K562 (cell line): Measurements from ENCODE around the gene DDIT3. TPM values are rescaled to one million over a fixed set of nuclear protein-coding genes. Genes with fewer than 3 reads are reported as not detected.

Experiments
- CCNT2 ChIP-seq: IDR thresholded peaks from 2 replicates; pipeline ENCODE4 v1.6.1; 2011; ENCODE audit warnings: borderline replicate concordance, low read depth, mild to moderate bottlenecking, moderate library complexity, mixed read lengths, low read length; ENCODE audit not compliant: insufficient read length; ENCODE audit errors: extremely low read depth
- JUNB ChIP-seq: fragments of 450-650 bp; formaldehyde crosslinking; conservative IDR thresholded peaks from 2 replicates; pipeline ENCODE4 v1.4.0; 2020; ENCODE audit warnings: mild to moderate bottlenecking
- KLF1 ChIP-seq: fragments of 450-650 bp; IDR thresholded peaks from 2 replicates; pipeline ENCODE4 v1.6.1; 2016; ENCODE audit warnings: missing genetic modification characterization, missing compliant biosample characterization
- KLF6 ChIP-seq: fragments of 250-450 bp; sonication (Bioruptor Pico); IDR thresholded peaks from 2 replicates; pipeline ENCODE4 v1.4.0; 2020; ENCODE audit warnings: mild to moderate bottlenecking, moderate library complexity, borderline replicate concordance
- MEF2A ChIP-seq: IDR thresholded peaks from 2 replicates; pipeline ENCODE4 v1.6.1; 2011; ENCODE audit warnings: low read depth, mild to moderate bottlenecking, low read length, moderate library complexity; ENCODE audit not compliant: control insufficient read depth
- TAF9B ChIP-seq: fragments of 450-650 bp; IDR thresholded peaks from 2 replicates; pipeline ENCODE4 v1.6.1; 2018; ENCODE audit warnings: mild to moderate bottlenecking; ENCODE audit not compliant: partially characterized antibody
- TFAM ChIP-seq: fragments of 250-450 bp; sonication (Bioruptor Pico); conservative IDR thresholded peaks from 2 replicates; pipeline ENCODE4 v1.5.0; 2021; ENCODE audit warnings: mild to moderate bottlenecking, moderate library complexity
- THRAP3 ChIP-seq: fragments of 450-650 bp; IDR thresholded peaks from 2 replicates; pipeline ENCODE4 v1.6.1; 2016; ENCODE audit warnings: mild to moderate bottlenecking, inconsistent platforms, borderline replicate concordance
- ZNF124 ChIP-seq: sonication (generic); formaldehyde crosslinking; IDR thresholded peaks from 2 replicates; pipeline ENCODE4 v1.8.1; 2022; ENCODE audit warnings: missing genetic modification reagents
- ZNF780A ChIP-seq: fragments of 250-450 bp; sonication (Bioruptor Pico); IDR thresholded peaks from 2 replicates; pipeline ENCODE4 v1.5.0; 2021; ENCODE audit warnings: mild to moderate bottlenecking
- polyA plus RNA-seq, 8 experiments: library from polyadenylated mRNA; depleted of rRNA in 4 of 8; stranded (reverse) in 5 of 8; unstranded in 3 of 8; fragments of >200 nt; fragmentation: Nextera tagmentation in 2 of 8; fragmentation: Illumina TruSeq in 1 of 8; extraction: Ambion mirVana in 2 of 8; extraction: Trizol in 1 of 8; gene quantifications; 2 replicates each; pipeline versions ENCODE4 v1.2.1 to v1.2.3, GENCODE V29; 2011 to 2014; ENCODE audit warnings: inconsistent platforms in 1 of 8, missing spikeins in 1 of 8
- total RNA-seq, 7 experiments: library from RNA; depleted of rRNA in 6 of 7; stranded (reverse); fragments of >200 nt in 6 of 7; fragmentation: Illumina TruSeq in 2 of 7; extraction: Trizol in 2 of 7; gene quantifications; 2 replicates each; pipeline versions ENCODE4 v1.2.1 to v1.2.3, GENCODE V29; 2011 to 2021; ENCODE audit warnings: low replicate concordance in 1 of 7
- TF ChIP-seq, protein P1 (sequence below): sonication (generic); formaldehyde crosslinking; IDR thresholded peaks from 2 replicates; pipeline ENCODE4 v1.8.1; 2023; ENCODE audit warnings: mild to moderate bottlenecking, missing genetic modification reagents
- TF ChIP-seq, protein P2 (sequence below): IDR thresholded peaks from 2 replicates; pipeline ENCODE4 v1.6.1; 2014; ENCODE audit warnings: antibody characterized with exemption
- TF ChIP-seq, protein P3 (sequence below): fragments of 200-400 bp; formaldehyde crosslinking; IDR thresholded peaks from 2 replicates; pipeline ENCODE4 v1.6.1; 2017; ENCODE audit warnings: mild to moderate bottlenecking, low read depth, low read length, moderate library complexity
- TF ChIP-seq, protein P4 (sequence below), 2 experiments: IDR thresholded peaks; 2 replicates each; pipeline ENCODE4 v1.6.1; 2012; ENCODE audit warnings: improper control_type of control experiment in 2 of 2, low read depth in 2 of 2, low read length in 2 of 2, borderline replicate concordance in 1 of 2
- TF ChIP-seq, protein P5 (sequence below): sonication (generic); formaldehyde crosslinking; IDR thresholded peaks from 2 replicates; pipeline ENCODE4 v1.8.1; 2023; ENCODE audit warnings: mild to moderate bottlenecking, missing genetic modification reagents

Gene DDIT3
- total and polyA plus RNA-seq, 9 of the 15 experiments (the other 6 are each of a cell fraction or from before 2014, with no cell fraction given) = 59.1 to 272 (median 89.9) TPM

DNA sequence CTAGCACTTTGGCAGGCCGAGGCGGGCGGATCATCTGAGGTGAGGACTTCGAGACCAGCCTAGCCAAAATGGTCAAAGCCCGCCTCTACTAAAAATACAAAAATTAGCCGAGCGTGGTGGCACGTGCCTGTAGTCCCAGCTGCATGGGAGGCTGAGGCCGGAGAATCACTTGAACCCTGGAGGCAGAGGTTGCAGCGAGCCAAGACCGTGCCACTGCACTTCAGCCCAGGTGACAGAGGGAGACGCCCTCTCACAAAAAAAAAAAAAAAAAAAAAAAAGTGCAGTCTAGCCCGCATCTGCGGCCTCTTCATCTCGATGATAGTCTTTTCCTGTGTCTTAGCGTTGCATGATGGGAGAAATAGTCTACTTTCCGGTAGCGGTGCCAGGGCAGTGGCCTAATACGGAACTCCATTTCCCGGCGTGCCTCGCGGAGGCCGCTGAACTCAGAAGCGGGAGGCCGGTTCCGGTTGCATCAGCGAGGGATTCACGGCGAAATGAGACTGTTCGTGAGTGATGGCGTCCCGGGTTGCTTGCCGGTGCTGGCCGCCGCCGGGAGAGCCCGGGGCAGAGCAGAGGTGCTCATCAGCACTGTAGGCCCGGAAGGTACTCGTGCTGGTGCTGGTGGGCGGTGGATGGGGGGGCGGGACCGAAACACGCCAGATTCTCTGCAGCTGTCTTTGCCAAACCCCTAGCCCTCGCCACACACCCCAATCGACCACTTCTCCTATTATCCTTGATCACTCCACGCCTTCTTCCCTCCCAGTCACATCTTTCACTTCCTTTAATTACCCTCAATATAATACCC is 32.5 kb downstream of the DDIT3 start, which contains the start of gene MARS1 (continued):
- TF ChIP-seq, protein P1, sequence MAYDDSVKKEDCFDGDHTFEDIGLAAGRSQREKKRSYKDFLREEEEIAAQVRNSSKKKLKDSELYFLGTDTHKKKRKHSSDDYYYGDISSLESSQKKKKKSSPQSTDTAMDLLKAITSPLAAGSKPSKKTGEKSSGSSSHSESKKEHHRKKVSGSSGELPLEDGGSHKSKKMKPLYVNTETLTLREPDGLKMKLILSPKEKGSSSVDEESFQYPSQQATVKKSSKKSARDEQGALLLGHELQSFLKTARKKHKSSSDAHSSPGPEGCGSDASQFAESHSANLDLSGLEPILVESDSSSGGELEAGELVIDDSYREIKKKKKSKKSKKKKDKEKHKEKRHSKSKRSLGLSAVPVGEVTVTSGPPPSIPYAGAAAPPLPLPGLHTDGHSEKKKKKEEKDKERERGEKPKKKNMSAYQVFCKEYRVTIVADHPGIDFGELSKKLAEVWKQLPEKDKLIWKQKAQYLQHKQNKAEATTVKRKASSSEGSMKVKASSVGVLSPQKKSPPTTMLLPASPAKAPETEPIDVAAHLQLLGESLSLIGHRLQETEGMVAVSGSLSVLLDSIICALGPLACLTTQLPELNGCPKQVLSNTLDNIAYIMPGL (CRISPR knock-in tag) = peak; percentile 59; the same call in 1 of the 2 replicates
- TF ChIP-seq, protein P2, sequence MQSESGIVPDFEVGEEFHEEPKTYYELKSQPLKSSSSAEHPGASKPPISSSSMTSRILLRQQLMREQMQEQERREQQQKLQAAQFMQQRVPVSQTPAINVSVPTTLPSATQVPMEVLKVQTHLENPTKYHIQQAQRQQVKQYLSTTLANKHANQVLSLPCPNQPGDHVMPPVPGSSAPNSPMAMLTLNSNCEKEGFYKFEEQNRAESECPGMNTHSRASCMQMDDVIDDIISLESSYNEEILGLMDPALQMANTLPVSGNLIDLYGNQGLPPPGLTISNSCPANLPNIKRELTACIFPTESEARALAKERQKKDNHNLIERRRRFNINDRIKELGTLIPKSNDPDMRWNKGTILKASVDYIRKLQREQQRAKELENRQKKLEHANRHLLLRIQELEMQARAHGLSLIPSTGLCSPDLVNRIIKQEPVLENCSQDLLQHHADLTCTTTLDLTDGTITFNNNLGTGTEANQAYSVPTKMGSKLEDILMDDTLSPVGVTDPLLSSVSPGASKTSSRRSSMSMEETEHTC = peak; percentile 68; the same call in 1 of the 2 replicates
- TF ChIP-seq TAF9B (peak; percentile 53), JUNB (CRISPR knock-in tag) (no peak), THRAP3 (no peak), TFAM (no peak), CCNT2 (no peak), KLF1 (tag) (no peak), MEF2A (no peak), ZNF780A (CRISPR knock-in tag) (no peak), ZNF124 (CRISPR knock-in tag) (no peak), KLF6 (peak; percentile 70; the same call in 1 of the 2 replicates)
- TF ChIP-seq, protein P3, sequence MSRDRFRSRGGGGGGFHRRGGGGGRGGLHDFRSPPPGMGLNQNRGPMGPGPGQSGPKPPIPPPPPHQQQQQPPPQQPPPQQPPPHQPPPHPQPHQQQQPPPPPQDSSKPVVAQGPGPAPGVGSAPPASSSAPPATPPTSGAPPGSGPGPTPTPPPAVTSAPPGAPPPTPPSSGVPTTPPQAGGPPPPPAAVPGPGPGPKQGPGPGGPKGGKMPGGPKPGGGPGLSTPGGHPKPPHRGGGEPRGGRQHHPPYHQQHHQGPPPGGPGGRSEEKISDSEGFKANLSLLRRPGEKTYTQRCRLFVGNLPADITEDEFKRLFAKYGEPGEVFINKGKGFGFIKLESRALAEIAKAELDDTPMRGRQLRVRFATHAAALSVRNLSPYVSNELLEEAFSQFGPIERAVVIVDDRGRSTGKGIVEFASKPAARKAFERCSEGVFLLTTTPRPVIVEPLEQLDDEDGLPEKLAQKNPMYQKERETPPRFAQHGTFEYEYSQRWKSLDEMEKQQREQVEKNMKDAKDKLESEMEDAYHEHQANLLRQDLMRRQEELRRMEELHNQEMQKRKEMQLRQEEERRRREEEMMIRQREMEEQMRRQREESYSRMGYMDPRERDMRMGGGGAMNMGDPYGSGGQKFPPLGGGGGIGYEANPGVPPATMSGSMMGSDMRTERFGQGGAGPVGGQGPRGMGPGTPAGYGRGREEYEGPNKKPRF = no peak
- TF ChIP-seq, protein P4, sequence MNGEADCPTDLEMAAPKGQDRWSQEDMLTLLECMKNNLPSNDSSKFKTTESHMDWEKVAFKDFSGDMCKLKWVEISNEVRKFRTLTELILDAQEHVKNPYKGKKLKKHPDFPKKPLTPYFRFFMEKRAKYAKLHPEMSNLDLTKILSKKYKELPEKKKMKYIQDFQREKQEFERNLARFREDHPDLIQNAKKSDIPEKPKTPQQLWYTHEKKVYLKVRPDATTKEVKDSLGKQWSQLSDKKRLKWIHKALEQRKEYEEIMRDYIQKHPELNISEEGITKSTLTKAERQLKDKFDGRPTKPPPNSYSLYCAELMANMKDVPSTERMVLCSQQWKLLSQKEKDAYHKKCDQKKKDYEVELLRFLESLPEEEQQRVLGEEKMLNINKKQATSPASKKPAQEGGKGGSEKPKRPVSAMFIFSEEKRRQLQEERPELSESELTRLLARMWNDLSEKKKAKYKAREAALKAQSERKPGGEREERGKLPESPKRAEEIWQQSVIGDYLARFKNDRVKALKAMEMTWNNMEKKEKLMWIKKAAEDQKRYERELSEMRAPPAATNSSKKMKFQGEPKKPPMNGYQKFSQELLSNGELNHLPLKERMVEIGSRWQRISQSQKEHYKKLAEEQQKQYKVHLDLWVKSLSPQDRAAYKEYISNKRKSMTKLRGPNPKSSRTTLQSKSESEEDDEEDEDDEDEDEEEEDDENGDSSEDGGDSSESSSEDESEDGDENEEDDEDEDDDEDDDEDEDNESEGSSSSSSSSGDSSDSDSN (IDR thresholded peaks at IDR 0.05; ENCODE audit: borderline replicate concordance in 1 of 2, low read depth in 2 of 2, low read length in 2 of 2) = no peak
- TF ChIP-seq, protein P5, sequence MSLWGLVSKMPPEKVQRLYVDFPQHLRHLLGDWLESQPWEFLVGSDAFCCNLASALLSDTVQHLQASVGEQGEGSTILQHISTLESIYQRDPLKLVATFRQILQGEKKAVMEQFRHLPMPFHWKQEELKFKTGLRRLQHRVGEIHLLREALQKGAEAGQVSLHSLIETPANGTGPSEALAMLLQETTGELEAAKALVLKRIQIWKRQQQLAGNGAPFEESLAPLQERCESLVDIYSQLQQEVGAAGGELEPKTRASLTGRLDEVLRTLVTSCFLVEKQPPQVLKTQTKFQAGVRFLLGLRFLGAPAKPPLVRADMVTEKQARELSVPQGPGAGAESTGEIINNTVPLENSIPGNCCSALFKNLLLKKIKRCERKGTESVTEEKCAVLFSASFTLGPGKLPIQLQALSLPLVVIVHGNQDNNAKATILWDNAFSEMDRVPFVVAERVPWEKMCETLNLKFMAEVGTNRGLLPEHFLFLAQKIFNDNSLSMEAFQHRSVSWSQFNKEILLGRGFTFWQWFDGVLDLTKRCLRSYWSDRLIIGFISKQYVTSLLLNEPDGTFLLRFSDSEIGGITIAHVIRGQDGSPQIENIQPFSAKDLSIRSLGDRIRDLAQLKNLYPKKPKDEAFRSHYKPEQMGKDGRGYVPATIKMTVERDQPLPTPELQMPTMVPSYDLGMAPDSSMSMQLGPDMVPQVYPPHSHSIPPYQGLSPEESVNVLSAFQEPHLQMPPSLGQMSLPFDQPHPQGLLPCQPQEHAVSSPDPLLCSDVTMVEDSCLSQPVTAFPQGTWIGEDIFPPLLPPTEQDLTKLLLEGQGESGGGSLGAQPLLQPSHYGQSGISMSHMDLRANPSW (CRISPR knock-in tag) = no peak
